Ishikawa (cell line): ENCODE data around the gene DNAJB2.

Experiments
- CREB1 ChIP-seq: IDR thresholded peaks from 2 replicates; pipeline ENCODE4 v1.6.1; 2012; ENCODE audit warnings: low read depth
- EGR1 ChIP-seq: IDR thresholded peaks from 2 replicates; pipeline ENCODE4 v1.6.1; 2012
- FOXM1 ChIP-seq: IDR thresholded peaks from 2 replicates; pipeline ENCODE4 v1.6.1; 2012; ENCODE audit warnings: low read depth, borderline replicate concordance
- MAX ChIP-seq: IDR thresholded peaks from 2 replicates; pipeline ENCODE4 v1.6.1; 2012
- NFIC ChIP-seq: IDR thresholded peaks from 2 replicates; pipeline ENCODE4 v1.6.1; 2012
- RAD21 ChIP-seq: IDR thresholded peaks from 2 replicates; pipeline ENCODE4 v1.6.1; 2012; ENCODE audit warnings: low read depth
- TAF1 ChIP-seq: IDR thresholded peaks from 2 replicates; pipeline ENCODE4 v1.6.1; 2012; ENCODE audit warnings: low read depth, mild to moderate bottlenecking
- TCF12 ChIP-seq: IDR thresholded peaks from 2 replicates; pipeline ENCODE4 v1.6.1; 2012; ENCODE audit warnings: low read depth
- TEAD4 ChIP-seq: IDR thresholded peaks from 2 replicates; pipeline ENCODE4 v1.6.1; 2012
- TF ChIP-seq, protein P1 (sequence below): IDR thresholded peaks from 2 replicates; pipeline ENCODE4 v1.6.1; 2012; ENCODE audit warnings: low read depth, mild to moderate bottlenecking

DNA sequence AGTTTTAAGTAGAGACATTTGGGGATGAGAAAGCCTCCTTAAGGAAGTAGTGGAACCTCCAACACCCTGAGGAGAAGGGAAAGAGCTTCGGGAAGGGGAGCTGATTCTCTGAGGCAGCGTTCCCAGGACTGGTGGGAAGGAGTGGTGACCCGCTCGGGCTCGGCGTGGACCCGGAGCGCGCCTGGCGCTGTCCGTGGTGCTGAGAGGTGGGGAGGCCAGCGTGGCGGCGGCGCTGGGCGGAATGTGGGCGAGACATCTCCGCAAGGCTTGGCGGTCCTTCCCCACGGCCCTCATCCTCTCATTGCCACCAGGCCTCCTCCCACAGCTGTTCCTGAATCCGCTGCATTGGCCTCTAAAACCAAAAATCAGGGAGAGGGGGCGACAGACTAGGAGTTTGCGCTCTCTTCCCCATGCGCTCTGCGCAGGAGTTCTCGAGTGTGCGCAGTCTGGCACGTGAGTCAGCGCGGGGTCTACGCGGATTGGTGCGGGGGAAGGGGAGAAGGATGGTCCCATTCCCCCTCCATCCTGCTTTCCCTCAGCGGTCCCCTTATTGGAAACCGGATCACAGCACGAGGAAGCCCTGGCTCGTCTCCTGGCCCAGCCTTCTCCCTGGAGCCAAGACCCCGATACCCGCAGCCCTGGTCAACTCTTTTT, 52.5 kb downstream of the DNAJB2 start:
- TF ChIP-seq MAX = peak; percentile 72
- TF ChIP-seq NFIC = no peak
- TF ChIP-seq CREB1 = no peak
- TF ChIP-seq TAF1 = no peak
- TF ChIP-seq TEAD4 = peak; percentile 48
- TF ChIP-seq, protein P1, sequence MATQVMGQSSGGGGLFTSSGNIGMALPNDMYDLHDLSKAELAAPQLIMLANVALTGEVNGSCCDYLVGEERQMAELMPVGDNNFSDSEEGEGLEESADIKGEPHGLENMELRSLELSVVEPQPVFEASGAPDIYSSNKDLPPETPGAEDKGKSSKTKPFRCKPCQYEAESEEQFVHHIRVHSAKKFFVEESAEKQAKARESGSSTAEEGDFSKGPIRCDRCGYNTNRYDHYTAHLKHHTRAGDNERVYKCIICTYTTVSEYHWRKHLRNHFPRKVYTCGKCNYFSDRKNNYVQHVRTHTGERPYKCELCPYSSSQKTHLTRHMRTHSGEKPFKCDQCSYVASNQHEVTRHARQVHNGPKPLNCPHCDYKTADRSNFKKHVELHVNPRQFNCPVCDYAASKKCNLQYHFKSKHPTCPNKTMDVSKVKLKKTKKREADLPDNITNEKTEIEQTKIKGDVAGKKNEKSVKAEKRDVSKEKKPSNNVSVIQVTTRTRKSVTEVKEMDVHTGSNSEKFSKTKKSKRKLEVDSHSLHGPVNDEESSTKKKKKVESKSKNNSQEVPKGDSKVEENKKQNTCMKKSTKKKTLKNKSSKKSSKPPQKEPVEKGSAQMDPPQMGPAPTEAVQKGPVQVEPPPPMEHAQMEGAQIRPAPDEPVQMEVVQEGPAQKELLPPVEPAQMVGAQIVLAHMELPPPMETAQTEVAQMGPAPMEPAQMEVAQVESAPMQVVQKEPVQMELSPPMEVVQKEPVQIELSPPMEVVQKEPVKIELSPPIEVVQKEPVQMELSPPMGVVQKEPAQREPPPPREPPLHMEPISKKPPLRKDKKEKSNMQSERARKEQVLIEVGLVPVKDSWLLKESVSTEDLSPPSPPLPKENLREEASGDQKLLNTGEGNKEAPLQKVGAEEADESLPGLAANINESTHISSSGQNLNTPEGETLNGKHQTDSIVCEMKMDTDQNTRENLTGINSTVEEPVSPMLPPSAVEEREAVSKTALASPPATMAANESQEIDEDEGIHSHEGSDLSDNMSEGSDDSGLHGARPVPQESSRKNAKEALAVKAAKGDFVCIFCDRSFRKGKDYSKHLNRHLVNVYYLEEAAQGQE = peak; percentile 99
- TF ChIP-seq TCF12 = no peak
- no peak for TF ChIP-seq EGR1
- no peak for TF ChIP-seq FOXM1
- TF ChIP-seq RAD21 = no peak
